ENCODE results near the gene SAFB2.
"Not testable (repeated sequence)": the region's sequence is repeated elsewhere in the genome, so short reads cannot be mapped to it uniquely, and the experiment has no call there.

Gene SAFB2

DNA sequence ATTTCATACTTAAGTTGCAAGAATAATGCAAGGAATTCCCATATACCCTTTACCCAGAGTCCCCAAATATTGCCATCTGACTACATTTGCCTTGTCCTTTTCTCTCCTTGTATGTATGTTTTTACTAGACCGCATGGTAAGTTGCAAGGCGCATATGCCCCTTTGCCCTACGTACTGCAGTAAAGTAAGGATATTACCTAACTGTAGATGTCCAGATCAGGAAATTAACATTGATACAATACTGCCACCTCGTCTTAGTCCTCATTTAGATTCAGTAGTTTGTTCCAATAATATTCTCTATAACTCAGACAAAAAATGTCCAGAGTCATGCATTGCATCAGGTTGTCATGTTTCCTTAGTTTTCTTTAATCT, 9.7 kb upstream of the SAFB2 start:
- DNase-seq: no peak

- DNase-seq: no peak
Observed at GRCh38 chr19:5631567-5632240, 9.1 kb upstream of the SAFB2 start.

DNA sequence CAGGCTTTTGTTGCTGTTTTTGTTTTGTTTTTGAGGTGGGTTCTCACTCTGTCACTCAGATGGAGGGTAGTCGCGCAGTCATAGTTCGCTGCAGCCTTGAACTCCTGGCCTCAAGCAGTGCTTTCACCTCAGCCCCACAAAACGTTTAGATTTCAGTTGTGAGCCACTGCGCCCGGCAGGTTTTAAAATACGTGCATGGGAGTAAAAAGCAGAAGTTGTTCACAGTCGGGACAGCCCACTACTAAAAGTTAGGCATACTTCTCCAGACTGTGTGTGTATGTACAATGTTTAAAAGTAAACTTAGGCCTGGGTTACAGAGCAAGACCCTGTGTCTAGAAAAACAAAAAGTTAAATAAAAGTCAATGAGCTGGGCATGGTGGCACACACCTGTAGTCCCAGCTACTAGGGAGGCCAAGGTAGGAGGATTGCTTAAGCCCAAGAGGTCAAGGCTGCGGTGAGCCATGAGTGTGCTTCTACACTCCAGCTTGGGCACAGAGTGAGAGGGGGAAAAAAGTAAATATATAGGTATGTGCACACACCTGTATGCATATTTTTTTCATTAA, 6.4 kb upstream of the SAFB2 start:
- DNase-seq: no peak

DNA sequence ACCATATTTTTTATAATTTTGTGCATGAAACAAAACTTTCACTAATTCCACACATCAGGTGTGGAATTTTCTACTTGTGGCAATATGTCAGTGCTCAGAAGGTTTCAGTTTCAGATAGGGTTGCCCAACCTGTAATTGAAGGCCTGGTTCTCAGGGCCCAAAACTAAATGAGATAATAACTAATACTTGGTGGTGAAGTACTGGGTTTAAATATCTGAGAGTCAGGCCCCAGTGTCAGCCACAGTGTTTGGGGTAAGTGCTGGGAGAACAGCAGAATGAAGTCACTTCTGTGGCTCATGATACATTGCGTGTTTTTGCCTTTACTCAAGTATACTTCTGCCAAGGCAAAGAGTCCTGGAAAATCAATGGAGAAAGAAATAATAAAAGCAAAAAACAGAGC, 5.9 kb upstream of the SAFB2 start:
- DNase-seq: no peak

GRCh38 chr19:5627395-5627904, 4.9 kb upstream of the SAFB2 start:
- no peak for DNase-seq

GRCh38 chr19:5625641-5626040, 3.1 kb upstream of the SAFB2 start:
- DNase-seq: no peak

GRCh38 chr19:5624741-5625278, 2.2 kb upstream of the SAFB2 start:
- no peak for DNase-seq

- no peak for DNase-seq
Observed at GRCh38 chr19:5624018-5624663, 1.6 kb upstream of the SAFB2 start.

GRCh38 chr19:5623397-5624017, 931 bp upstream of the SAFB2 start:
- DNase-seq: no peak

DNA sequence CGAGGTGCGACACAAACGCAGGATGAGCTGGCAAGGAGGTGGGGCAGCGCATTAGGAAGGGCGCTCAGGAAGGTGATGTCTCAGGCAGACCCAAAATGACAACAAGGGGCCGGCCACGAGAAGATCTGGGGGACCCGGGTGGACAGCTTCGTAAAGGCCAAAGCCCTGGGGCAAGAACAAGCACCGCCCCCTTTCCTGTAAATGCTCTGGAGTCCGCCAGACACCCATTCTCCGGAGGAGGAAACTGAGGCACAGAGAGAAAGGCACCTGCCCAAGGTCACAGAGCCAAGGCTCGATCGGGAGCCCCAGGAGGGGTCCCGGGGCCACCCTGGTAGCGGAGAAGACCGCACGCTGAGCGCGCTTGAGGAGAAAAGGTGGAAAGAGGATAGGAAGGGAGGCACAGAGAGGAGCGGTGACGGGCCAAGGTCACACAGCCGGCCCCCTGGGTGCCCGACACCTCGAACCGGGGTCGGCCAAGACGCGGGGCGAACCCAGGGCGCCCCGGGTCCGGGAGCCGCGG, 571 bp downstream of the SAFB2 start:
- no peak for DNase-seq

DNA sequence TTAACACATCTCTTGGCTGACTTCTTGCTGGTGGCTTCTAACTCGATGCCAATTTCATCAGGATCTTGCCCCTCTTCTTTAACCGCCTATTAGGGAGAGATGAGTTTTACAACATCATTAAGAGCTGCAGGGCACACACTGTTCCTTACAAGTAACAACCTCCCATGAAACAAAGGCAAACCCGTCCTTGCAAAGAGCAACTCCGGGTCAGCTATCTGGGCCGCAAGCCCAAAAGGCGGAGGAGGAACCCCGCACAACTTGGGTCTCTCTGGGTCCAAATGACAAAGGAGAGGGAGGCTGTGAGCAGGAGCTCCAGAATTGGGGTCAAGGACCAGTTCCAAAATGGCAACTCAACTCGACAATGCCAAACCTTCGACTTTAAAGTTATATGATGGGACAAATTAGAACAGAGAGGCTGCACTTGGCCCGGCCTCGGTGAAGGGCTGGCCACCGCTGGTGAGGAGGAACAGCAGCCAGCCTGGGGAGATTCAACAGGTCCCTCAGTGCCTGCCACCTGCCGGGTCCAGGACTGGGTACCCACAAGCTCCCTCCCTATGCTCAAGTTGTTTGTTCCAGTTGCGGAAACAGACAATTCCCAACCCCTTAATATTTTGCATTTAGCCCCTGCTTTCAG, 1.1 kb downstream of the SAFB2 start:
- no peak for DNase-seq

- DNase-seq: no peak
Observed at GRCh38 chr19:5619946-5620345, 2.6 kb downstream of the SAFB2 start.

- no peak for DNase-seq
Observed at GRCh38 chr19:5618591-5618990, 4.0 kb downstream of the SAFB2 start.

DNA sequence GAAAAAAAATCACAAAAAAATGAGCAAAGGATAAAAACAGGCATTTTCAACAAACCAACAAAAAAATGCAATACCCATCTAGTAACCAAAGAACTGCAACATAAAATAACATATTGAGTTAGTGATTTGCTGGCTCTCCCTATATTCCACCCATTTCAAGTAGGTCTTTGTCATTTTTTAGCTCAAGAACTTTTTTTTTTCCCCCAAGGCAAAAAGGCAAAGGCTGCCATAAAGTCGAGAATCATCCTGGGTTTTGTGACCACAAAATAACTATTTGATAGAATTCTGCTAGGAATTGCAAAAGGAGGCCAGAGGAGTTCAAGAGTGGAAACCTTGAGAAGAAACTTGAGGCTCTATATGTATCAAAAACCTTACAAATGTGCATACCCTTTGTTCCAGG, 5.5 kb downstream of the SAFB2 start:
- no peak for DNase-seq

- DNase-seq: no peak
Observed at GRCh38 chr19:5615756-5616327, 6.7 kb downstream of the SAFB2 start.

GRCh38 chr19:5612891-5613865, 9.4 kb downstream of the SAFB2 start:
- no peak for DNase-seq

DNA sequence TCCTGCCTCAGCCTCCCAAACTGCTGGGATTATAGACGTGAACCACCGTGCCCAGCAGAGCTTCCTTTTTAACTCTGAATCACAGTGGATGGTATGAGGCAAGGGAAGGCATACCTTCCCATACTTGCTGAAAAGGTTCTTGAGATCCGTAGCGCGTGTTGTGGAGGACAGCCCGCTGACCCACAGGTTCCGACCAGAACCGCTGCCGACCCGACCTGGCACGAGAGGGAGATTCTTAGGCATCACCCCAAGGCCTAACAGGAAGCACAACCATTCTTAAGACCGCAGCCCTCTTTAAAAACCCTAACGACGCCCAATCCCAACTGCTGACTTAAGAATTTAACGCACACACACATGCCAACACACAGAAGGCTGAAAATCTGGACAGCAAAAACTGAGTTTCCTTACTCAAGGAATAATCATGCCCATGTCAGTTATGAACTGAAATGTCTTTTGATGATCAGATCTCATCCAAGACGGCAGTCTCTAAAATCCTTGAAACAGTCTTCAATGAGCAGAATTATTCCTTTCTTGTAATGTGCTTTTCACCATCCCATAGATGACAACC, 12.6 kb downstream of the SAFB2 start:
- no peak for DNase-seq

DNA sequence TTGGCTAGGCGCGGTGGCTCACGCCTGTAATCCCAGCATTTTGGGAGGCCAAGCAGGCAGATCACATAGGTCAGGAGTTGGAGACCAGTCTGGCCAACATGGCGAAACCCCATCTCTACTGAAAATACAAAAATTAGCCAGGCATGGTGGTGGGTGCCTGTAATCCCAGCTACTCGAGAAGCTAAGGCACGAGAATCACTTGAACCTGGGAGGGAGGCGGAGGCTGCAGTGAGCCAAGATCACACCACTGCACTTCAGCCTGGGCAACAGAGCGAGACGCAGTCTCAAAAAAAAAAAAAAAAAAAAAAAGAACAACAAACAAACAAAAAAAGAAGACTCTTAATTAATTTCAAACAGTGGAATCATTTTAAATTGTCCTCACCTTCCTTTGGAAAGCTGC, 13.8 kb downstream of the SAFB2 start:
- DNase-seq: not testable (repeated sequence)

- DNase-seq: no peak
Observed at GRCh38 chr19:5608291-5608690, 14.3 kb downstream of the SAFB2 start.

DNA sequence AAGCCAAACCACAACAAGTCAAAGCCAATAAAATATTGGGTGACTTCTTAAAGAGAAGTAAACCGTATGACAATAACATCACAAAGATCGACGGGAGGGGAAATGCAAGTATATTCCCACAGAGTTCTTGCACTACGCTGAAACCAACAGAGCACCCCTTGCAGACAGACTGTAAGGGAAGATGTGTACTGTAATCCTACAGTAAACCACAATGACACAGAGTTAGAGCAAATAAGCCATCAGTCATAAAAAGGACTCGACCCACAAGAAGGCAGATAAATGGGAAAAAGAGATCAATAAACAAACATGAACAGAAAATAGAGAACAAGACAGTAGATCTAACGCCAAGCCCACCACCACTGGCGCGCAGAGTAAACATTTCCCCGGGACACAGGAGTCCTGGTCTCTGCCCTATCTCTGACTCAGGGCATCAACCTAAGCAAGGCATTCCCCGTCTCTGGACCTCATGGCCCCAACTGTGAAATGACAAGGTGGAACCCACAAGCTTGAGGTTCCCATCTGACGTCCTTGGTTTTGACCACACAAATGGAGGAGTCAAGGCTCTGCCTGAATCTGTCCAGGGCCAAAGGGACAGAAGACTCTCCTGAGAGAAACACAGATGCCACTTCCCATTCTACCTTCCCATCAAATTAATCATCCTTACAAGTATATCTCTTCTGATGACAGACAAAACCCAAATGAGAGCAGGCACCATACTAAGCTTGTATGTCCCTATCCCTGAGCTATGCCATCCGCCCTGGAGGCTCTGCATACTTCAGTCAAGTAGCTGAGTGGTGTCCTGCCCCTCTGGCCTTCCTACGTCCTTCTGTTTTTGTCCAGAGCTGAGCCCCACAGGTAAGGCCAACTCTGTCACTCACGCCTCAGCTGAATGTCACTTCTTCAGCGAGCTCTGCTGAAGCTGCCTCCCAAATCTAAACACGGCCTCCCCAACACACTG, 15.0 kb downstream of the SAFB2 start:
- DNase-seq: no peak
